Endodermal cell (in vitro differentiated cells): ENCODE results near the gene MYBPC3. TPM values are rescaled to one million over a fixed set of nuclear protein-coding genes. Genes with fewer than 3 reads are reported as not detected.
"Not testable (repeated sequence)": the region's sequence is repeated elsewhere in the genome, so short reads cannot be mapped to it uniquely, and the experiment has no call there.

Source experiments
- DNase-seq: peaks from one replicate; pipeline ENCODE4 v3.0.0-alpha.2; 2017
- H3K27ac ChIP-seq: 2 replicates; pipeline ENCODE4 v1.5.1; 2013; ENCODE audit warnings: mild to moderate bottlenecking, low read depth, low read length, moderate library complexity
- H3K27me3 ChIP-seq: 2 replicates; pipeline ENCODE4 v1.6.1; 2013; ENCODE audit warnings: mild to moderate bottlenecking, low read length, moderate library complexity; ENCODE audit not compliant: insufficient read depth, control insufficient read depth, poor library complexity, severe bottlenecking
- H3K36me3 ChIP-seq: 2 replicates; pipeline ENCODE4 v1.7.0; 2013; ENCODE audit warnings: mild to moderate bottlenecking, low read length, moderate library complexity; ENCODE audit not compliant: control insufficient read depth, insufficient read depth
- H3K4me1 ChIP-seq: one replicate; pipeline ENCODE4 v1.7.0; 2013; ENCODE audit warnings: low read length; ENCODE audit not compliant: control insufficient read depth, insufficient read depth
- H3K4me3 ChIP-seq: 2 replicates; pipeline ENCODE4 v1.5.1; 2013; ENCODE audit warnings: mild to moderate bottlenecking, low read length, moderate library complexity
- H3K9ac ChIP-seq: 2 replicates; pipeline ENCODE4 v1.6.1; 2013; ENCODE audit warnings: mild to moderate bottlenecking, low read length, moderate library complexity; ENCODE audit not compliant: poor library complexity, severe bottlenecking; ENCODE audit errors: extremely low read depth
- H3K9me3 ChIP-seq: 2 replicates; pipeline ENCODE4 v1.6.1; 2013; ENCODE audit warnings: mild to moderate bottlenecking, low read length, moderate library complexity; ENCODE audit not compliant: control insufficient read depth
- H3K27ac Mint-ChIP-seq: 2 replicates; pipeline ENCODE4 v1.8.0; 2020; ENCODE audit warnings: mixed read lengths
- H3K27me3 Mint-ChIP-seq: 2 replicates; pipeline ENCODE4 v1.8.0; 2021; ENCODE audit warnings: mild to moderate bottlenecking, mixed read lengths; ENCODE audit not compliant: insufficient read depth
- H3K36me3 Mint-ChIP-seq: 2 replicates; pipeline ENCODE4 v1.8.0; 2020; ENCODE audit warnings: low read depth, mixed read lengths
- H3K4me1 Mint-ChIP-seq: 2 replicates; pipeline ENCODE4 v1.8.0; 2020; ENCODE audit warnings: mixed read lengths
- H3K4me3 Mint-ChIP-seq: 2 replicates; pipeline ENCODE4 v1.8.0; 2020; ENCODE audit warnings: mild to moderate bottlenecking, moderate library complexity, mixed read lengths
- H3K9me3 Mint-ChIP-seq: 2 replicates; pipeline ENCODE4 v1.8.0; 2020; ENCODE audit warnings: mild to moderate bottlenecking, mixed read lengths
- WGBS, 2 experiments: methylation state at CpG; one replicate each; pipeline versions ENCODE4 v1.1.5 to v1.1.7; 2013; ENCODE audit warnings: missing lambda C conversion rate in 2 of 2, mixed read lengths in 1 of 2; ENCODE audit not compliant: insufficient coverage in 1 of 2, insufficient read length in 1 of 2; 5-methylcytosine and 5-hydroxymethylcytosine counted together
- total RNA-seq, 2 donors: library from RNA; stranded (reverse); fragmentation: NEBNext Ultra II Directional in 1 of 2; extraction: Animal tissue kit (Norgen Biotek cat#: 25700) in 1 of 2; gene quantifications; 2 replicates in 1 of 2; 3 replicates in 1 of 2; pipeline ENCODE4 v1.2.1, GENCODE V29; 2021
- TF ChIP-seq, protein P1 (sequence below): fragments of 200-600 bp; sonication (generic); conservative IDR thresholded peaks from 2 replicates; pipeline ENCODE4 v1.5.0; 2021; ENCODE audit warnings: antibody characterized with exemption, mild to moderate bottlenecking

Gene MYBPC3
- total RNA-seq, 2 donors from 2014 or later = 0.07 TPM; not detected in 1

GRCh38 chr11:47324520-47324919, 28.0 kb downstream of the MYBPC3 start:
- TF ChIP-seq, protein P1, sequence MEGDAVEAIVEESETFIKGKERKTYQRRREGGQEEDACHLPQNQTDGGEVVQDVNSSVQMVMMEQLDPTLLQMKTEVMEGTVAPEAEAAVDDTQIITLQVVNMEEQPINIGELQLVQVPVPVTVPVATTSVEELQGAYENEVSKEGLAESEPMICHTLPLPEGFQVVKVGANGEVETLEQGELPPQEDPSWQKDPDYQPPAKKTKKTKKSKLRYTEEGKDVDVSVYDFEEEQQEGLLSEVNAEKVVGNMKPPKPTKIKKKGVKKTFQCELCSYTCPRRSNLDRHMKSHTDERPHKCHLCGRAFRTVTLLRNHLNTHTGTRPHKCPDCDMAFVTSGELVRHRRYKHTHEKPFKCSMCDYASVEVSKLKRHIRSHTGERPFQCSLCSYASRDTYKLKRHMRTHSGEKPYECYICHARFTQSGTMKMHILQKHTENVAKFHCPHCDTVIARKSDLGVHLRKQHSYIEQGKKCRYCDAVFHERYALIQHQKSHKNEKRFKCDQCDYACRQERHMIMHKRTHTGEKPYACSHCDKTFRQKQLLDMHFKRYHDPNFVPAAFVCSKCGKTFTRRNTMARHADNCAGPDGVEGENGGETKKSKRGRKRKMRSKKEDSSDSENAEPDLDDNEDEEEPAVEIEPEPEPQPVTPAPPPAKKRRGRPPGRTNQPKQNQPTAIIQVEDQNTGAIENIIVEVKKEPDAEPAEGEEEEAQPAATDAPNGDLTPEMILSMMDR = no peak
- no peaks in the 10 kb centered on the region for H3K27me3 ChIP-seq
- Mint-ChIP-seq H3K4me3 (no peak overlapping the region), H3K36me3 (peaks cover 23% of the 10 kb centered on the region), H3K27me3 (no peaks in the 10 kb centered on the region), H3K27ac (no peak overlapping the region), H3K4me1 (no peaks in the 10 kb centered on the region), H3K9me3 (no peaks in the 10 kb centered on the region)
- no peak overlapping the region for H3K27ac ChIP-seq
- DNase-seq = no peak
- H3K36me3 ChIP-seq = peaks cover 6% of the 10 kb centered on the region
- no peak overlapping the region for H3K9ac ChIP-seq
- no peak overlapping the region for H3K4me3 ChIP-seq
- WGBS, 2 experiments = 91 to 93% methylated on average over 7 to 12 of the region's 12 CpGs
- no peaks in the 10 kb centered on the region for H3K9me3 ChIP-seq
- no peaks in the 10 kb centered on the region for H3K4me1 ChIP-seq

- no peaks in the 10 kb centered on the region for H3K4me1 ChIP-seq
- H3K9me3 Mint-ChIP-seq = no peaks in the 10 kb centered on the region
- H3K4me1 Mint-ChIP-seq = no peaks in the 10 kb centered on the region
- H3K27me3 ChIP-seq = no peaks in the 10 kb centered on the region
- peaks cover 26% of the 10 kb centered on the region for H3K36me3 ChIP-seq
- H3K9ac ChIP-seq = no peak overlapping the region
- no peaks in the 10 kb centered on the region for H3K9me3 ChIP-seq
- DNase-seq = no peak
- H3K27me3 Mint-ChIP-seq = no peaks in the 10 kb centered on the region
- 88 to 94% methylated on average over 1 of the region's 2 CpGs for WGBS, 2 experiments
- no peak overlapping the region for H3K4me3 ChIP-seq
- H3K27ac ChIP-seq = no peak overlapping the region
- H3K4me3 Mint-ChIP-seq = no peak overlapping the region
- no peak overlapping the region for H3K27ac Mint-ChIP-seq
- H3K36me3 Mint-ChIP-seq = peaks cover 35% of the 10 kb centered on the region
- TF ChIP-seq, protein P1 = no peak
Observed at GRCh38 chr11:47318166-47318565, 34.3 kb downstream of the MYBPC3 start.

DNA sequence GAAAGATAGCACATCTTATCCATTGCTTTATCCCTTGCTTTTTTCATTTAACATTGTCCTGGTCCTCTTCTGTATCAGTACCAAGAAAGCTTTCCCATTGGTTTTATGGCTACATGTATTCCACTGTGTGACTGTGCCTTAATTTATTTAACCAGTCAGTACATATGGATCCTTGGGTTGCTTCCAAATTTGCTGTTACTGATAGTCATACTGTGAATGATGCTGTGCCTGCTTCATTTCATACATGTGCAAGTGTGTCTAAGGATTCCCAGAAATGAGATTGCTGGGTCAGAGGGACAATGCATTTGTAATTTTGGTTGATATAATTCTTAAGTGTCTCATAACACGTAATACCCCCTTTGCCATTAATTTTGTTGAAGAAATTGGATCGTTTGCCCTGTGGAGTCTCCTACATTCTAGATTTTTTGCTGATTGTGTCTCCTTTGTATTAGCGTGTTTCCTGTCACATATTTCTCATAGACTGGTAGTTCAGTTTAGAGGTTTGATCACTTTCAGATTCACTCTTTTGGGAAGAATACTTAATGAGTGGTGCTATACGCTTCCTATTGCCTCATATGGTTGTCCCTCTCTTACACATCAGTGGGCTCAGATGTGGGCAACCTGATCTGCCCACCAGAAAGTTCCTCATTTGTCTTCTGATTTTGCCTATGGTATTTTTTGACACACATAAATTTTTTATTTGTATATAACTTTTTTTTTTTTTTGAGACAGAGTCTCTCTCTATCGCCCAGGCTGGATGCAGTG, 35.3 kb downstream of the MYBPC3 start:
- Mint-ChIP-seq H3K36me3 (peaks cover 38% of the 10 kb centered on the region), H3K4me1 (no peaks in the 10 kb centered on the region), H3K27me3 (no peaks in the 10 kb centered on the region), H3K9me3 (no peaks in the 10 kb centered on the region), H3K4me3 (no peak overlapping the region), H3K27ac (no peak overlapping the region)
- H3K36me3 ChIP-seq = peaks cover 26% of the 10 kb centered on the region
- H3K4me3 ChIP-seq = no peak overlapping the region
- no peaks in the 10 kb centered on the region for H3K27me3 ChIP-seq
- no peak for DNase-seq
- H3K9me3 ChIP-seq = no peaks in the 10 kb centered on the region
- TF ChIP-seq, protein P1 = no peak
- no peaks in the 10 kb centered on the region for H3K4me1 ChIP-seq
- no peak overlapping the region for H3K9ac ChIP-seq
- no peak overlapping the region for H3K27ac ChIP-seq
- WGBS, 2 experiments = 86 to 96% methylated on average over 2 to 5 of the region's 5 CpGs

DNA sequence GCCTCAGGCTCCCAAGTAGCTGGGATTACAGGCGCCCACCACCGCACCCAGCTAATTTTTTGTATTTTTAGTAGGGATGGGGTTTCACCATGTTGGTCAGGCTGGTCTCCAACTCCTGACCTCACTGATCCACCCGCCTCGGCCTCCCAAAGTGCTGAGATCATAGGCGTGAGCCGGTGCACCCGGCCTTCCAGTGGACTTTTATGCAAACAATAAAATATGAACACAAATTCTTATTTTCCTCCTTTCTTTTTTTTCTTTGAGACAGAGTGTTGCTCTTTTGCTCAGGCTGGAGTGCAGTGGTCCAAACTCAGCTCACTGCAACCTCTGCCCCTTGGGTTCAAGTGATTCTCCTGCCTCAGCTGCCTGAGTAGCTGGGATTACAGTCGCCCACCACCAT, 36.0 kb downstream of the MYBPC3 start:
- H3K27ac ChIP-seq, H3K9me3 ChIP-seq, H3K4me3 ChIP-seq, H3K27me3 Mint-ChIP-seq, H3K9me3 Mint-ChIP-seq, H3K27ac Mint-ChIP-seq, H3K4me1 Mint-ChIP-seq, H3K4me3 Mint-ChIP-seq, H3K4me1 ChIP-seq, H3K9ac ChIP-seq, DNase-seq, H3K27me3 ChIP-seq: not testable (repeated sequence)
- peaks cover 38% of the 10 kb centered on the region for H3K36me3 Mint-ChIP-seq
- 89 to 94% methylated on average over 8 of the region's 8 CpGs for WGBS, 2 experiments
- H3K36me3 ChIP-seq = peaks cover 21% of the 10 kb centered on the region
